Fibroblast of skin of left biceps (primary cell): ENCODE results near the gene GRAMD2B.
"Not testable (repeated sequence)": the region's sequence is repeated elsewhere in the genome, so short reads cannot be mapped to it uniquely, and the experiment has no call there.

ENCODE experiments used
- DNase-seq, 2 experiments: peaks; one replicate each; pipeline ENCODE4 v3.0.0-alpha.2; 2013; ENCODE audit warnings: low read depth in 2 of 2

The GRAMD2B gene

DNA sequence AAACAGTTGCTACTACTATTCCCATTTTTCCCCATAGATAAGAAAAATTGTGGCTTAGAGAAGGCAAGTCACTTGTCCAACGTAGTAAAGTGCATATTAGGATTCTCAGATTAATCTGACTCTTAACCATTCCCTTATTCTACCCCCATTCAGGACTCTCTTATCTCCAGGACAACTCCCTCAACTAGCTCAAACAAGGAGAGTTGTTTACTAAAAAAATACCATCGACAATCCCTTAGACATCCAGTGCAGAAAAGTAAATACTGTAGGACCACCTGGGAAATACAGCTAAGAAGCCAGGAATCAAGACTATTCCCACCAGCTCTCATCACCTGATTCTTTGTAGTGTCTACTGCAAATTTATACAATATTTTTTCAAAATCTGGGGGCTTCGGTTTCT lies 9.4 kb upstream of the GRAMD2B start:
- no peak for DNase-seq

DNA sequence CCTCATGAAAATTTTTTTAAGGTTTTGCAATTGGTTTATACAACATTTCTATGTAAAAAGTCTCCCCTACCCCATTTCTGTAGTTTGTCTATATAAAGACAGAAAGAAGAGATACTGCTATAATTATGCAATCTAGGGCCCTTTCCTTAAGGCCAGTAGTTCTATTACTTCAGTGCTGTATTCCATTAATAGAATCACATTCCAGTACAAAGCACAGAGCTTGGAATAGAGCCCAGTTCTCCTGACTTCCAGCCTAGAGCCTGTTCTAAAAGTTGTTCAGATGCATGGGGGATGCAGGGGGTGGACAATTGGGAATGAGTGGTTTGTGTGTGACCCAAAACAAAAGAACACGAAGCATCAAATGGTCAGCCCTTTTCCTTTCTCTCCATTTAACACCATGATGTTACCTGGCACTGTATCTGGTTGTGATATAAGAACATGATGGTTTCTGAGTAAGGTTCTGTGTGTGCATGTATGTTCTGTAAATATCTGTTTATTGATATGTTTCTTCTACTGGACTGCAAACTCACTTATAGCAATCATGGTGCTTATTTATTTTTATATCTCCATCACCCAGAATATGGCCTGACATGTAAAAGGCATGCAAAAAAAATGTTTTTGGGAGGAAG lies 8.2 kb upstream of the GRAMD2B start:
- peak in 1 of 2 experiments; percentile 69 for DNase-seq

DNA sequence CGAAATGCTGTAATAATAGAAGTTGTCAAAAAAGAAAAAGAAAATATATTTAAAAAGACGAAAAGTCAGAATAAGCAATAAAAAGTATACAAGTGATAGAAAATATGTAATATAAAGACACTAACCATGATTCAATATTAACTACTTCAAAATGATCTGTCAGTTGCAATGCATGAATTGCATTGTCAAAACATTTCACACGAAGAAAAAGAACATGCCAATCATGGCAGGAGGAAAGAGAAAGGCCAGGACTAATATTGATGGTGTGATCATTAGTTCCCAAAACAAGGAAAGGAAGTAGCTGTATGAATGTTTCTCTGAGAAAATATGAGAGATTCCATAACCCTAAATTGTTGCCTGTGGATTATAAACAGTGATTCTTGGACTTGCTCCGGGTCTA lies 7.4 kb upstream of the GRAMD2B start:
- no peak for DNase-seq

DNA sequence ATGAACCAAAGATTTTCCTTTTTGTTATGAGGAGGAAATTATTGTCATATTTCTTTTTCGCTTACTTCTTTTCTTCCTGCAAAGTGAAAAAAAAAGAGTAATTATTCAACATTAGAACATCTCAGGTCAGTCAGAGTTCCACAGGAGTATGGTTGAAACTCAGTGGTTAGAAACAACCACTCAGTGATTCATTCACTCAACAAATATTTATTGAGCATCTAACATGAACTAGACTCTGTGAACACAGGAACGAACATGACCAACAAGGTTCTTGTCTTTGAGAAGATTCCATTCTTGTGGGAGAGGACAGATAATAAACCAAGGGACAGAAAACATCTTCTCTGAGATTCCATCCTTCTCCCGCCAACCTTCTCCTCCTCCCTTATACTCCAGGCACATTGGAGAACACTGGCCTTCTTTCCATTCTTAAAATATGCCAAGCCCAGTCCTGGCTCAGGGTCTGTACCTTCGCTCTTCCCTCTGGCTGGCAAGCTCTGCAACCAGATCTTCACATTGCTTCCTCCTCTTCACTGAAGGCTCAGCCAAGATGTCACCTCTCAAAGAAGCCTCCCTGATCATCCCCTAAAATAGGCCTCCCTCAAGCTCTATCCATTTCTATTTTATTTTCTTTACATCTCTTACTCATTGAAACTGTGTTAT lies 6.8 kb upstream of the GRAMD2B start:
- DNase-seq: no peak

DNA sequence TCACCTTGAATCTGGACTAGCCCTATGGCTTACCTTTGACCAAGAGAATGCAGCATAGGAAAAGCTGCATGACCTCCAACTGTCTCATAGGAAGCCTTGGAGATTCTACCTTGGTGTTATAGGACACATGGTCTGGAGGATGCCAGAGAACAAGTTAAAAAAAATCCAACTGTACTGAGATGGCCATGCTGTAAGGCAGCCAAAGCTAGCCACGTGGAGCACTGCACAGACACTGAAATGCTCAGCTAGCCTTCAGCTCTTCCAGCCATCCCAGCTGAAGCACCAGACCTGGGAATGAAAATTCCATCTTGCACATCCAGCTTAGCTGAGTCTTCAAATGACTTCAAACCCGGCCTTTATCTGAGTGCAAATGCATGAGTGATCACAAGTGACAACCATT lies 6.0 kb upstream of the GRAMD2B start:
- DNase-seq: no peak

DNA sequence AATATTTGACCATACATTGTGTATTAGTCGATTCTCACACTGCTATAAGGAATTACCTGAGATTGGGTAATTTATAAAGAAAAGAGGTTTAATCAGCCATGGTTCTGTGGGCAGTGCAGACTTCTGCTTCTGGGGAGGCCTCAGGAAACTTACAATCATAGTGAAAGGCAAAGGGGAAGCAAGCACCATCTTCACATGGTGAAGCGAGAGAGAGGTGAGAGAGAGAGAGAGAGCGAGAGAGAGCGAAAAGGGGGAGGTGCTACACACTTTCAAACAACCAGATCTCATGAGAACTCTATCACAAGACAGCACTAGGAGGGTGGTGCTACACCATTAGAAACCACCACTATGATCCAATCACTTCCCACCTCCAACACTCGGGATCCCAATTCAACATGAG lies 4.1 kb upstream of the GRAMD2B start:
- DNase-seq: no peak

DNA sequence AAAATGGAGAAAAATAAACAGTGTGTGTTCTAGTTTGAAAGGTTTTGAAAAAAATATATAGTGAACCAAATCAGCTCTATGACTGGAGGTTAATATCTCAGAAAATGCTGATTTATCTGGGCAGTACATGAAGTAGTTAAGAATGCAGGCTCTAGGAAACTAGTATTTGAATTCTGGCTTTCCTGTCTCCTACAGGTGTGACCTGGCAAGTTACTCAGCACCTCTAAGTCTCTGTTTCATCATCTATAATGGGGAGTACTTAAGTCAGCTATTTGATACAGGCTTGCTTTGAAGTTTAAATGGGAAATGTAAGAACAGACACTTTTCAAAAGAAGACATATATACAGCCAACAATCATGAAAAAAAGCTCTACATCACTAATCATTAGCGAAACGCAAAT lies 5.2 kb downstream of the GRAMD2B start:
- DNase-seq: no peak

DNA sequence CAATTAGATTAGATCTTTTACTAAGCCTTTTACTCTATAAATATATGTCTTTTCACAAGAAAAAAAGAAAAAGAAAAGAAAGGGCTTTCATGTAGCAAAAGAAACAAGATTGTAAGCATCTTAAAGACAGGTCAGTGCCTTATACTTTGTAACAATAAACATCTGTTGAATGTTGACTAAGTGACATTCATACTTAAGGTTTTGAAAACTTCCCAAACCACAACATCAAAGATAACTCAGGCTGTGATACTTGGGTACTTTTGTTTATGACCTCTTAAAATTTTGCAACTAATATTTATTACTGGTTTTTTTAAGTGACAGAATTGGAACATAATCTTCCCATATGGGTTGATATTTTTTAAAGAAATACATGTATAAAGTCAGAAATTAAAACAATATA lies 7.4 kb downstream of the GRAMD2B start:
- no peak for DNase-seq

DNA sequence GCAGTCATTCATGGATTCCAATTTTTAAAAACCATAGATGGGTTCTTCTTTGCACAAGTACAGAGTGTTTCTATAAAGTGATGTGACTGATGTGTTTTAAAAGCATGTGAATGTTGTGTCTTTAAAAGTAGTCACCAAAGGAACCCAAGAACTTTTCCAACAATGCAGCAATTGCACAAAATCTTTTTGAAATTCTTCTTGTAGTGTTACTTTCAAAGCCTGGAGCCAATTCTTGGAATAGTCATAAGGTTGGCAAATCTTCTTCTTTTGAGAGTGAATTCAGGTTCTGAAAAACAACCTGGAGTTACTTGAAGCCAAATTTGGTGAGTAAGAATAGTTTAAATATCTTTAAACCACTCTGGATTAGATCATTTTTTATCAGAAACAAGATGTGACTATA lies 10.5 kb downstream of the GRAMD2B start:
- DNase-seq: peak; percentile 44 to 70

DNA sequence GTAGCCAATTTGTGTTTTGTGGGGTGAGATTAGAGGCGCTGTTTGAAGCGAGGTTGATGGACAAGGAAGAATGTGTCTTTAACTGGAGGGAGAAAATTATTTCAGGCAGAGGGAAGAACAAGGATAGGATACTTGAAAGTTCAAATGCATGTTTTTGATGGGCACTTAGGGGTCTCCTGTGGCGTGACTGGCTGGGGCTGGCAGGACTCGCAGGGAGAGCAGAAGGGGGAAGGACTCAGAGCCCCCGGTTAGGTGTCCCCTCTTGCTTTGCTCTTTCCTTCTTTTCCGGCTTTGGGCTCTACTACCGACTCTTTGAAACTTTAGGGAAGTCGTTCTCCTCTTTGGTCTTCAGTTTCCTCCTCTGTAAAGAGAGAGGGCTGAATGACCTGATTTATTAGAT lies 12.1 kb downstream of the GRAMD2B start:
- DNase-seq: no peak

DNA sequence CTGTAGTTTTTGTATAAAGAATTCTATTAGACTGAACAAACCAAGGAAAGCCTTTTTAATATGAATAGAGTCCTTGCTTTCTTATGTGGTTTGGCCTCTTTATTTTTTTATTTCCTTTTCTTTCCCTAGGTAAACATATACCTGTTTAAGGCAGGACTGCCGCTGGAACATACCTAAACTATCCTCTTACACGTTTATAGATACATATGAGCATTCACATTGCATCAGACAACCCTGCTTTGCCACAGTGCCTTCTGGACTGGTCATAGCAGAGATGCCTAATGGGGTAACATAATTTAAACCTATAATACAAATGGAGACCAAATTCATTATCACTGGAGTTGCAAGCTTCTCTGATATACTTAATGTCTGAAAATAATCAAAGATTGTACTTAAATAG lies 12.5 kb downstream of the GRAMD2B start:
- no peak for DNase-seq

DNA sequence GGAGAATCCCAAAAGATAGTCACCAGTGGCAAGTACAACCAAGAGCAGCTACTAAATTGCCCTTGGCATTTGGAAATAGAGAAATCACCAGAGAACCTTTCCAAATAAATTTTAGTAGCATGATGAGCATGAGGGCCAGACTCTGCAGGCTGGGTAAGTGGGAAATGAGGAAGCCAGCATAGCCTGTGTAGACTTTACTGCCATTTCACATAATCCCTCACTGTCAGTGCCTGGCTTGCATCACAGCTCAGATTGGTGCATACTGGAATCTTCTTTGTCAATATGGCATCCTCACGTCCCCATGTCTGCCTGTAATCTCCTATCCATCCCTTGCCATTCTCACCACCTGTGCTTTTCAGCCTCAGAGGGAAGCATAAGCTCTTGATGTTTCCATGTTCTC lies 14.5 kb downstream of the GRAMD2B start:
- DNase-seq: no peak

DNA sequence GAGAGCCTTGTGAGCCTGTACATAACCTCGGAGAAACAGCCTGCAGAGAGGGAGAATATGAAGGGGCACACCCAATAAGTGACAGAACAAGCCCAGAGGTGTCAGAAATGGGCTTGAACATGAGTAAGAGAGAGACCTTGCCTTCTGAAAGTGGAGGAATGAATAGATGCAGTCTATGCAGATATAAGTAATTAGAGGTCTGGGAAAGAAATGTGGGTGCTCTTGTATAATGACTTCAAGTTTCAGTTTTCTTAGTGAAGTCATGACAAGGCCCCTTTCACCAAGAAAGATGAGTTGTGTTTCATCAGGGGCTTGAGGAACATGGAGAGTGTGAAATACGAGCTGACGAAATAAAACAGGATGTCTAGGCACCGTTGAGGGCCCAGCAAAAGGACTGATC lies 15.1 kb downstream of the GRAMD2B start:
- DNase-seq: no peak

DNA sequence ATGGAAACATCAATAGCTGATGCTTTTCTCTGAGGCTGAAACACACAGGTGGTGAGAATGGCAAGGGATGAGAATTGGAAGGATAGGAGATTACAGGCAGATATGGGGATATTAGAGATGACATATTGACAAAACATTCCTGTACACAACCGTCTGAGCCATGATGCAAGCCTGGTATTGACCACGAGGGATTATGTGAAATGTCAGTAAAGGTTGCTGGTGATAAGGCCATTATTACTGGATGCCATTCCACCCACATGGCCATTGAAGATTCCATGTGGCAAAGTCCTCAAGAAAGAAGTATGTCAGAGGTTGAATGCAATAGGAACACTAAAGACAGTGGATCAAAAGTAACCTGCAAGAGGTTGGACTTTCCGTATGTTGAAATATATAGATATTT lies 15.7 kb downstream of the GRAMD2B start:
- no peak for DNase-seq

DNA sequence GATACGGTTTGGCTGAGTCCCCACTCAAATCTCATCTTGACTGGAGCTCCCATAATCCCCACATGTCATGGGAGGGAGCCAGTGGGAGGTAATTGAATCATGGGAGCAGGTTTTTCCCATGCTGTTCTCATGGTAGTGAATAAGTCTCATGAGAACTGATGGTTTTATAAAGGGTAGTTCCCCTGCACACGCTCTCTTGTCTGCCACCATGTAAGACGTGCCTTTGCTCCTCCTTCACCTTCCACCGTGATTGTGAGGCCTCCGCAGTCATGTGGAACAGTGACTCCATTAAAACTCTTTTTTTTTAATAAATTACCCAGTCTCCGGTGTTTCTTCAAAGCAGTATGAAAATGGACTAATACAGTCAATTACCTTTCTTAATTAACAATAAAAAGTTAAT lies 16.5 kb downstream of the GRAMD2B start:
- DNase-seq: not testable (repeated sequence)

DNA sequence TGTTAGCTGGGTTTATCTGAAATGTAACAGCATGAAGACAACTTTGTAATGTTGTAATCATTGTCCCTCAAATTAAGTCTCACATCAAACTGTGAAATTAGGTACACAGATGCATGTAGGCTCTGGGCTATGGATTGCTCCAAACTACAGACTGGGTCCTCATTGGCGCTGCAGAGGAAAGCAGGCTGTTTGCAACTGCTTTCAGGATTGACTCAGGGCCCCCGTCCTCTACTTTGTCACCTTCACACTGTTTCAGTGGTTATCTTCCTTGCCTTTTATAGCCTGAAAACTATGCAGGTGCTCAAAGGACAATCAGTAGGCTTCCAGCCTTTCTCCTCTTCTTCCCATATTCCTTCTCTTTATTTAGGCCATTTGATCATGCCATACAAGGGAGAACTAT lies 18.0 kb downstream of the GRAMD2B start:
- DNase-seq: no peak

DNA sequence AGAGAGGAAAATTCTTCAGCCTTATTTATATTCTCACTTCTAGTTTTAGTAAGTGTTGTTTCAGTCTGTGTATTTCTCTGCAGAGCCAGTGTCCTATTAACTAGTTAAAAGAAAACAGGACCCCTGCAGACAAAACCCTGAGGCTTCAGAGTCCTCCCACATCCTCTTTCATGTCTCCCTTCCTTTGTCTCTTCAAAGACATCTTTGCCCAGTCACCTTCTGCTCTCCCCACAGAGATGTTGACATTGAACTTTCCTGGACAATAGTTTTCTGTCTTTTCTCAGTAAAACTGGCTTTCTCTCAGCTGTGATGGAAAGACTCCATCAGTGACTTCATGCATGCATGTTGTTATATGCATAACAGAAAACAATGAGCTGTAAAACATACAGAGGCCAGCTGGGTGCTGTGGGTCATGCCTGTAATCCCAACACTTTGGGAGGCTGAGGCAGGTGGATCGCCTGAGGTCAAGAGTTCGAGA lies 20.2 kb downstream of the GRAMD2B start:
- no peak for DNase-seq

DNA sequence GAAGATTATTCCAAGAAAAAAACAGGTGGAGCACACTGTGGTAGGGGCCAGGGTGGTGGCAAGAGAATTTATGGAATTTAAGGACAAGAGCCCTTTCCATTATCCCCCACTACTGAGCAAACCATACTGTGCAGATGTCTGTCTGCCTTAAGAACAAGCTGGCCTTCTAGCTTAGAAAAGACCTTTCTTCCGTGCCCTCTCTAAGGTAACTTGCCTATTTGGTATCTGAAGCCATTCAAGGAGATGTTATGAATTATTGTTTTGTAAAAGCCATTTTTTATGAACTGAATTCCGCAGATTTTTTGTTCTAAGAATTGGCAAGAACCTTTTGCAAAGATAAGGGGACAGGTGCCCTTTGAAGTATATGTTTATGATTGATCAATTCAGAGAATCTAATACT lies 20.9 kb downstream of the GRAMD2B start:
- no peak for DNase-seq

DNA sequence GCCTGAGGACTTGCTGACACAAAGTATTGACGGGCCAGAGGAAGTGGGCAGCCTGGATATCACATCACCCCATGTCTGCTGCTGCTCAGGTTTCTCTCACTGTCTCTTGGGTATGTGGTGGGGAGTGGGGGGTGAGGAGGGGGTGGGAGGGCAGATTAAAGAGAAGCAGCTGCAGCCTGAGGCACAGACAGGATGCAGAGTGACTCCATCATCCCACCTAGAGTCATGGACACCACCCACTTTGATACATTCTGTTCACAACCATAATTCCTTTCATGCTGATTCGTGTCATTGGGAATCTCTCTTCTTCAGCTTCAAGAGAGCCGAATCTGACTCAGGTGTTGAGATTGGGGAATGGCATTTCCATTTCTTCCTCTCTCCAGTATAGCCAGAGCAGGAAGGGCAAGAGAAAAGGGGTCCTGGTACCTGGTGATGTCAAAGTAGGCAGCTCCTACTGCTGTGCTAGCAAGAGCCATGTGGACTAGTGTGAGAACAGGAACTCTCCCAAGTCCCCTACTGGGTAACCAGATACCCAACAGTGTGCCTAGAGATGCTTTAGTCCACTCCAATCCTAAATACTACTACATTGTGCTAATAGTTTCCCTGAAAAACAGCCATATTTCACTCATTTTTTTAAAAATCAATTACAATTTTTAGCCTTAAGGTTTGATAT lies 22.4 kb downstream of the GRAMD2B start:
- DNase-seq: no peak

DNA sequence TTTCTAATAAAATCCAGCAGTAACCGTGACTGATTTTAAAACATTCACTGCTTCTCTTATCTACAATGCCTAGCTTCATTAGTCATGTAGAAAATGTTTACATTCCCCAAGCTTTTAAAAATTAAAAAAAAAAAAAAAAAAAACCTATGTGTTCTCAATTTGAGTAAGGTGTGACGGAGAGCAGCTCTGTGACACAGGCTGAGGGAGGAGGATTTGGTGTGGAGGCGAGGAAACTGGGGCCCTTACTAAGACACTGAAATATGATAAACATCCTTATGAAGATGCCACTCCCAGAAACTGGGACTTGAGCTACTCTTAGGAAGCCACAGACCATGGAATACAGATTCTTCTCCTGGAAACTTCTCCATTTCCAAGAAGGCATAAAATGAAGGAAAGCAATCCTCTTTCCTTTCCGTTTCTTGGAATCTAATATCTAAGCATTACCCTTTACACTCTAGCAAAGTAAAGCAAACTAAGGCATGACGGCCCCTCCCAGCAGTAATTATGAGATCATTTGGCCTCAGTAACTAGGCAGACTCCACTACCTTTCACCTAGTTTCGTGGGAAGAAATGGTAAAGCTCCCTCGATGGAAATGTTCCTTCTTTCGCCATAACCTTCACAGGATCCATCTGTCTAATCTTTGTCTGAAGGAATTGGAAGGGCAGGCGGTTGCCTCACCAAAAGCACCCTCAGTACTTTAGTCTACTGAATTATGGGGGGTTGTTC lies 23.5 kb downstream of the GRAMD2B start:
- DNase-seq: peak; percentile 26 to 35

DNA sequence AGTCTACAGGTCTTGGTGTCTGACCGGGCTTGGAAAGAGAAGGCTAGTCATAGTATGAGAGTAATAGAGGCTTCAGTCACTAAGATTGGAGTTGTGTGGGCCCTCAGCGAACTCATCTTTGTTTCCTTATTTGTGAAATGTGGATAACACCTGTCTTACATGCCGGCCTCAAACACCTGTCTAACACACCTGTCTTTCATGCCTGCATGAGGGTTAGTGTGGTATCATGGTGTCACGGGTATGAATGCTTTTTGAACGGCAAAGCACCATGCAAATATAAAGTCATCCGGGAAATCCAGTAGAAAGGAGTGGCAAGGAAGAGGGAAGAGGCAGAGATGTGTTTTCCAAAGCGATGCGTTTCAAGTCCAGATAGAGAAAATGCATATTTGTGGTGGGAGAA lies 25.5 kb downstream of the GRAMD2B start:
- no peak for DNase-seq

DNA sequence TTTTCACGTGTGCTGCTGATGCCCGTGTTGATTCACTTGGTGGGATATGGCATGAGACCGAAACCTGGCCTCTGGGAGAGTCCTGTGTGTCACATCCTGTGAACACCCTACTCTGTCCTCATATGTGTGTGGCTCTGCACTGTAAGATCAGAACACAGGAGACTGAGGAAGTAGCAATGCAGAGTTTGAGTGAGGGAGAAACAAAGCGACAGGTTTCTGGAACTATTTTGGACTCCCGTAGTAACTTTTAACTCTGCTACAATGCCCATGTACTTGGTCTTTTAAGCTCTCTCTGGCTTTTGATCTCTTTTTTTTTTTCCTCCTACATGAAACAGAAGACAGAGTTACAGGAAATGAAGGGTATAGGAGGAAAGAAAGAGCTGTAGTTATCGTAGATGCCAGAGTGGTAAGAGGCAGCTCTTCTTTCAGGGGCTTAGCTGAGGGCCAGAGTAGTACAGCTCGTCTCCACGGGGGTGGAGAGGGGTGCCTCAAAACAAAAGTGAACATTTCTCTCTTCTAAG lies 26.6 kb downstream of the GRAMD2B start:
- no peak for DNase-seq
